HG02973 (cell line): ENCODE measurements around the gene GMPS.
A peak's percentile ranks its signal among the peaks of the same experiment; 100 is the strongest.
"Not testable (repeated sequence)": the region's sequence is repeated elsewhere in the genome, so short reads cannot be mapped to it uniquely, and the experiment has no call there.

Experiments
- ATAC-seq: cut with Tn5 transposase; IDR thresholded peaks from one replicate; pipeline ENCODE4 v1.9.1; 2021; ENCODE audit warnings: moderate library complexity; ENCODE audit not compliant: unreplicated experiment

GMPS gene

DNA sequence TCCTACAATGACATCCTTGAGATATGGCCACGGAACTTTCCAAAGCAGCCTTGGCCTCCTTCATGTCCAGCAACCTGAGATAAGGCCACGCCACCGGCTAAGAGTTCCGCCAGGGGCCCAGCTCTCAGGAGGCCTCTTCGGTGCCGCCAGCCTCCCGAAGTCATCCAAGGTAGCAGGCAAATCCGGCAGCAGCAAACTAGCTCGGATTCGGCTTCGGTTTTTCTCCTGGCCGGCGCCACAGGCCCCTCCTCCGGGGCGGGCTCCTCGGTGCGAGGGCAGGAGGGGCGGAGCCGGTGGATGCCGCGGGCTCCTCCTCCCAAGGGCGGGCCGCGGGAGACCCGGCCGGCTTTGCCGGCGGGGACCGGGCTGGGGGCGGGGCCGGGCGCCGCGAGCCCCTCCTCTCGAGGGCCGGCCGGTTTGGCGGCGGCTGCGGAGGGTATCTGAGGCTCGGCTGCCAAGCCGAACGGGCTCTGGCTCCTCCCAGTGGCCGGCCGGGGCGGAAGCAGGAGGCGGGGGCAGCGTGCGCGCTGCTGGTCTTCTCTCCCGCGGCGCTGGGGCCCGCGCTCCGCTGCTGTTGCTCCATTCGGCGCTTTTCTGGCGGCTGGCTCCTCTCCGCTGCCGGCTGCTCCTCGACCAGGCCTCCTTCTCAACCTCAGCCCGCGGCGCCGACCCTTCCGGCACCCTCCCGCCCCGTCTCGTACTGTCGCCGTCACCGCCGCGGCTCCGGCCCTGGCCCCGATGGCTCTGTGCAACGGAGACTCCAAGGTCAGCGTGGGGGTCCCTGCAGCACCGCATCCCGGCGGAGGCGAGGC lies at the start of gene GMPS:
Gene GMPS (plus strand): TSS at position 518 of the 812 bp plus-strand sequence. CDS start 221 bp downstream, at position 739.
- peak; percentile 91 for ATAC-seq

DNA sequence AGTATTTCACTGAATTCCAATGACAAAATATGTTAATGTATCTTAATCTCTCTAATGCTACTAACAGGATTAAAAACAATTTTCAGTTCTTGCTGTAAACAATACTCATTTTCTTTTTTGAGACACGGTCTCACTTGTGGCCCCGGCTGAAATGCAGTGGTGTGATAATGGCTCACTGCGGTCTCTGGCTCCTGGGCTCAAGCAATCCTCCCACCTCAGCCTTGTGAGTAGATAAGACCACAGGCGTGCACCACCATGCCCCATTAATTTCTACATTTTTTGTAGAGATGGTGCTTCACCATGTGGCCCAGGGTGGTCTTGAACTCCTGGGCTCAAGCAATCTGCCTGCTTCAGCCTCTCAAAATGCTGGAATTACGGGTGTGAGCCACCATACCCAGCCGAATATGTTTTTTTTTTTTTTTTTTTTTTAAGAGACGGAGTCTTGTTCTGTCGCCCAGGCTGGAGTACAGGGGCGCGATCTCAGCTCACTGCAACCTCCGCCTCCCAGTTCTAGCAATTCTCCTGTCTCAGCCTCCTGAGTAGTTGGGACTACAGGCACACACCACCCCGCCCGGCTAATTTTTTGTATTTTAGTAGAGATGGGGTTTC lies 41.9 kb upstream of the GMPS start:
- ATAC-seq: not testable (repeated sequence)

GRCh38 chr3:155835341-155836071 lies 34.9 kb upstream of the GMPS start:
- ATAC-seq: no peak

DNA sequence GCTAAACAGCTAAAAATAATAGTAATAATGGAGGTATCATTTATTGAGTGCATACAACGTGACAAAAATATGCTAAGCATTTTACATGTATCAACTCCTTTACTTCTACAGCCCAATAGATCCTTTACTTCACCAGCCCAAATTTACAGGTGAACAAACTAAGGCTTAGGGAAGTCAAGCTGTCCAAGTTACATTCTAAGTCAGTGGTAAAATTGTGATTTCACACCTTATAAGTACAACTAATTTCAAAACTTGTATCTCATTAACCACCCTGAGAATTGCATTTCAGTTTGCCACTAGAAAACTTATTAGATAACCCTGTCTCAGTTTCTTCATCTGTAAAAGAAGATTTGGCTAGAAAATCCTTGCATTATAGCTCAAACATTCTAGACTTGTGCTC lies 26.9 kb upstream of the GMPS start:
- no peak for ATAC-seq

- ATAC-seq: no peak
Measured at GRCh38 chr3:155846119-155846518, 24.3 kb upstream of the GMPS start.

DNA sequence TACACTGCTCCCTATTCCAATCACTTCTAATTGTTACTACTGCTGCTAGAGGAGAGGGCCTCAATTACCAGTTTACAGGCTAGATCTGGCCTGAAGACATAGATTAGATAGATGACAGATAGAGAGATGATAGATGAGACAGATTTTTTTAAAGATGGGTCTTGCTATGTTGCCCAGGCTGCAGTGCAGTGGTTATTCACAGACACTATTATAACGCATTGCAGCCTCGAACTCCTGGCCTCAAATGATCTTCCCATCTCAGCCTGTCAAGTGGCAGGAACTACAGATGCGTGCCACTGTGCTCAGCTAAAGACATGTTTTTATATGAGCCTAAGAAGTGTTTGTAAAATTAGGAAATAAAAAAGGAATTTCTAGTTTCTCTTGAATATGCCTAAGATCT lies 22.5 kb upstream of the GMPS start:
- ATAC-seq: no peak

DNA sequence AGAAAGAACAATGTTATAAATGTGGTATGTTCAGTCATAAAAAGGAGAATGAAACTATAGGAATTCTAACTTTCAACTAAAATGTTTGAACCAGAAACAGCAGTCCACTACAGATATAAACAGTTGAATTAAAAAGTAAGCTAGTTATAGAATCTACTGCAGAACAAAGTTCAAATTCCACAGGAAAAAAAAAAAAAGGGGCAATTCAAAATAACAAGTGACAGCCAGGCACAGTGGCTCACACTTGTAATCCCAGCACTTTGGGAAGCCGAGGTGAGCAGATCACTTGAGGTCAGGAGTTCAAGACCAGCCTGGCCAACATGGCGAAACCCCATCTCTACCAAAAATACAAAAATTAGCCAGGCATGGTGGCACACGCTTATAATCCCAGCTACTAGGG lies 21.0 kb upstream of the GMPS start:
- ATAC-seq: not testable (repeated sequence)

DNA sequence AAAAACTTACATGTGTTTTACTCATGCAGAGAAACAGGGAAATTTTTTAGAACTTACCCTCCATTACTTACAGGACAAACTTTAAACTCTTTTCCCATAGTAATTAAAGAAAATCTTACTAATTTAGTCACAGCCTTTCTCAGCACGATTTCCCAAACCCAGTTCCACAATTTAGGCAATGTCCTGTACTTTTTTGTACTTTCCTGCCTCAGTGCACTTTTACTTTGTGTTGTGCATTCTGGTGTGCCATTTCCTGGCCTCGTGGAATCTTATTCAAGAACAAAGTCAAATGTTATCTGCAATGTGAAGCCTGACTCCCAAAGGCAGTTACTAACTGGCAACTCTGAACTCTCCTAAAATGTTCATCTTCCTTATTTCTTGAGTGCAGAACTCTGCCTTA lies 18.1 kb upstream of the GMPS start:
- no peak for ATAC-seq

DNA sequence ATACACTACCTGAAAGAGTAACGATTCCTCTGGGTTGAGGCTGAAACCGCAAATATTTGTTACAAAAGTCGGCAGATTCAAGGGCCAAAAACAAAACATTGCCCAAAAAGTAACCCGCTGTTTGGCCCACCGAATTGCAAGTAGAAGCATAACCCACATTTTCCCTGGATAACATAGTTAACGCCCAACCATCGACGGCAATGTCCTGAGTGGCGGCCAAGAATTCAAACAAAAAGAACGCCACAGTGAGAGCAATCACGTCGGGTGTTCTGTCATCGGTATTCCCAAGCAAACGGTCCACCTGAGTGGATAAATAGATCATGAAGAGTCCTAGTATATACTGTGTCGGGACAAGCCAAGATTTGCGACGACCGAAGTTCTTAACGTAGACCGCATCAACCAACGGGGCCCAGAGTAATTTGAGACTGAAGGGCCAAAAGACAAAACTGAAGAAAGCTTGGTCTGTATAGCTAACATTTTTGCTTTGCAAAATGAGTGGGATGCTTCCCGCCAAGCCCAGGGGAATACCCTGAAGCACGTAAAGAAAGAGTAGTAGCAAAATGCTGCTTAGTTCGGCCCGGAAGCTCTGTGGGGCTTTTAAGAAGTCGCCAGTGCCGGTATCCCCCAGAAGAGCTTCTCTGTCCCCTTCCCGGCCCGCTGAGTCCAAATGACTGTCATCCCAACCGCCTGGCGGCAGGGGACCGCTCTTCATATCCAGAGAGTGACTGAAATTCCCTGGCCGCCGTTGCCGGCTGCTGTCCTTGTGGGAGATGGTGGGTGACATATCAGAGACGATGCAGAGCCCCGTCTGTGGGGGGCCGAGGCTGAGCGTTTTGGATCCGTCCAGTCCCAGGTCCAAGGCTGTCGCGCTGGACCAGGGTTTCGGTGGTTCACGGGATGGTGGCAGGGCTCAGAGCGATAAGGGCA lies 17.0 kb upstream of the GMPS start:
- ATAC-seq: peak; percentile 8

DNA sequence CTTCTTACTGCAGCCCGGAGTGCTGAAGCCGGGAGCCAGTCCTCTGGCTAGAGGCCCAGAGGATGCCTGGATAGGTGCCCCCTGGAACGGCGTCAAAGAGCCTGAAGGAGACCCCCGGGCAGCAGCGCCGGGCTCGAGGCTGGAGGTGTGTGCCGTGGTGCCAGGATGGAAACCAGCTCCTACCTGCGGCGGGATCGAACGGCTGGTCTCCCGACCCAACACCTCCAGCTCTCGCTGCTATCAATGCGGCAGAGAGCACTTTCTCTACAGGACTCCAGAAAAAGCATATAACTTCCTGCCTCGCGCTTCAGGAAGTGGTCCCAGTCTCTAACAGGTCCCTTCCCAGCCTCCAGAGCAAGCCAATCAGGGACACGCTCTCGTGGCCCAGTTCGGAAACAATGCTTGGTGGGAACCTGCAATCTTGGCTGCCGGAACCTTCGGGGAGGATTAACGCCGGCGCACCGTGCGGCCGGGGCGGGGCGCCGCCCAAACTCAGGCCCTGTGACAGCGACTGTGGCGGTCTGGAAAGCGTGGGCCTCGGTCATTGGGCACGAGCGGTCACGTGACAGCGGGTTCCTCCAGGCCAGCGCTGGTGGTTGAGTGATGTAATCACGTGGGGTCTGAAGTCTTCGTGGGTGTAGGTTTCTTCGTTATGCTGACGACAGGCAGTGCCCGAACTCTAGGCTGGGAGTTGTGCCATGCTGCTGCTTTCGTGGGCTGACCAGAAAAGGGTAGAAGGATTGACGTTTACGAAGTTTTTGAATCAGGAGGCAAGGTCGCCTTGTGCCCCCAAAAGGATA lies 16.1 kb upstream of the GMPS start, which contains the start of gene SLC33A1:
Gene SLC33A1 (minus strand): TSS at position 287 of the 800 bp plus-strand sequence. CDS start 430 bp downstream, outside the sequence.
- ATAC-seq: peak; percentile 92

- ATAC-seq: no peak
Measured at GRCh38 chr3:155859859-155860258, 10.6 kb upstream of the GMPS start.

- not testable (repeated sequence) for ATAC-seq
Measured at GRCh38 chr3:155860424-155860823, 10.0 kb upstream of the GMPS start.

GRCh38 chr3:155861476-155862183 lies 8.8 kb upstream of the GMPS start:
- no peak for ATAC-seq

DNA sequence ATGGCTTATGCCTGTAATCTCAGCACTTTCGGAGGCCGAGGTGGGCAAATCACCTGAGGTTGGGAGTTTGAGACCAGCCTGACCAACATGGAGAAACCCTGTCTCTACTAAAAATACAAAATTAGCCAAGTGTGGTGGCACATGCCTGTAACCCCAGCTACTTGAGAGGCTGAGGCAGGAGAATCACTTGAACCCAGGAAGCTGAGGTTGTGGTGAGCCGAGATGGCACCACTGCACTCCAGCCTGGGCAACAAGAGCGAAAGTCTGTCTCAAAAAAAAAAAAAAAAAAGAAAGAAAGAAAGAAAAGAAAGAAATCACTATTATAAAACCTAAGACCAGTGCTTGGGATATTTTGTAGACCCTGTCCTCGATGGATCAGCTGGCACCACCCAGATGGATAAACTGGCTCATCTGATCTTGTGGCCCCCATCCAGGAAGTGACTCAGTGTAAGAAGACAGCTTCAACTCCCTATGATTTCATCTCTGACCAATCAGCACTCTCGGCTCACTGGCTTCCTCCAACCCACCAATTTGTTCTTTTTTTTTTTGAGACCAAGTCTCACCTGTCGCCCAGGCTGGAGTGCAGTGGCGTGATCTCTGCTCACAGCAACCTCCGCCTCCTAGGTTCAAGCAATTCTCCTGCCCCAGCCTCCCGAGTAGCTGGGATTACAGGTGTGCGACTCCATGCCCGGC lies 8.0 kb upstream of the GMPS start:
- ATAC-seq: not testable (repeated sequence)

GRCh38 chr3:155863072-155863784 lies 7.2 kb upstream of the GMPS start:
- no peak for ATAC-seq

DNA sequence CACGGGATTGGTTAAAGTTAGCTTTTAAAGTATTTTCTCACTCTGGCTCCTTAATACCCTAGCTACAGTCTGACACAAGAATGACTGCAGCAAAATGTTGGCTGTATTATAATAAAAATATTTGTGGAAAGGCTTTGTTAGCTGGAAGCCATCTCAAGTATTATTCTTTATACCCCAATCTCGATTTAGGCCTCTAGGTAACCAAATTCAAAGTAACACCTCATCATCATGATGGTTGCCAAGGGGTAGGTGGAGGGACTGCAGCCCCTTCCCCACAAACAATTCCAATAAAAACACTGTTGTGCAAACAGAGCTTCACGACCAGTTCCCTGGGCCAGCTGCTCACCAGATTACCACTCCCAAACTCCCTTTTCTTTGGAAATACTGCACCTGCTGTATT lies 759 bp upstream of the GMPS start:
- ATAC-seq: no peak

GRCh38 chr3:155870945-155871745 lies 695 bp downstream of the GMPS start:
- ATAC-seq: peak; percentile 24
